ENCODE results near the gene GALNT13. TPM values are rescaled to one million over a fixed set of nuclear protein-coding genes. Genes with fewer than 3 reads are reported as not detected.

GALNT13 gene
- polyA plus RNA-seq, 10 donors = 0.21 to 1.8 (median 0.64) TPM

- no peak for DNase-seq
These were observed 420.2 kb downstream of the GALNT13 start for GRCh38 chr2:154291927-154292326.

GRCh38 chr2:154293864-154294263 is 422.1 kb downstream of the GALNT13 start:
- DNase-seq = no peak

GRCh38 chr2:154306266-154306970 is 434.7 kb downstream of the GALNT13 start:
- no peak for DNase-seq

- no peak for DNase-seq
These were observed 435.3 kb downstream of the GALNT13 start for GRCh38 chr2:154307007-154307406.

GRCh38 chr2:154324601-154325000 is 452.9 kb downstream of the GALNT13 start:
- DNase-seq = no peak

- DNase-seq = no peak
These were observed 457.8 kb downstream of the GALNT13 start for GRCh38 chr2:154329510-154329909.

- no peak for DNase-seq
These were observed 460.1 kb downstream of the GALNT13 start for GRCh38 chr2:154331784-154332183.

- no peak for DNase-seq
These were observed 464.5 kb downstream of the GALNT13 start for GRCh38 chr2:154336201-154336600.

GRCh38 chr2:154338352-154338967 is 466.7 kb downstream of the GALNT13 start:
- DNase-seq = no peak

GRCh38 chr2:154343282-154343681 is 471.6 kb downstream of the GALNT13 start:
- DNase-seq = no peak

- DNase-seq = no peak
These were observed 479.2 kb downstream of the GALNT13 start for GRCh38 chr2:154350911-154351310.

GRCh38 chr2:154361276-154361675 is 489.6 kb downstream of the GALNT13 start:
- DNase-seq = peak; percentile 32 to 49 (median 36)

- no peak for DNase-seq
These were observed 496.4 kb downstream of the GALNT13 start for GRCh38 chr2:154368153-154368552.

- DNase-seq = no peak
These were observed 499.2 kb downstream of the GALNT13 start for GRCh38 chr2:154370873-154371272.

GRCh38 chr2:154374416-154374815 is 502.7 kb downstream of the GALNT13 start:
- DNase-seq = no peak

GRCh38 chr2:154375579-154375931 is 503.8 kb downstream of the GALNT13 start:
- peak; percentile 33 to 61 (median 46) for DNase-seq

- peak in 1 of 3 donors; percentile 47 for DNase-seq
These were observed 510.4 kb downstream of the GALNT13 start for GRCh38 chr2:154381931-154382794.

GRCh38 chr2:154386186-154386585 is 514.5 kb downstream of the GALNT13 start:
- no peak for DNase-seq

- no peak for DNase-seq
These were observed 519.3 kb downstream of the GALNT13 start for GRCh38 chr2:154391051-154391450.

GRCh38 chr2:154392256-154392655 is 520.5 kb downstream of the GALNT13 start:
- no peak for DNase-seq

- DNase-seq = no peak
These were observed 522.9 kb downstream of the GALNT13 start for GRCh38 chr2:154394600-154394999.

GRCh38 chr2:154400563-154401290 is 529.0 kb downstream of the GALNT13 start:
- DNase-seq = no peak
